T-helper 9 cell (primary cell): ENCODE measurements around the gene PPP1R7.

Experiments used
- DNase-seq: peaks from one replicate; pipeline ENCODE4 v3.0.0-alpha.2; 2020

Gene PPP1R7

GRCh38 chr2:241216211-241216761, 66.0 kb downstream of the PPP1R7 start:
- DNase-seq, result no peak

- peak; percentile 16 for DNase-seq
Observed at GRCh38 chr2:241217320-241218031, 67.2 kb downstream of the PPP1R7 start.

- peak; percentile 35 for DNase-seq
Observed at GRCh38 chr2:241218131-241219029, 68.1 kb downstream of the PPP1R7 start.

GRCh38 chr2:241219030-241219382, 68.7 kb downstream of the PPP1R7 start:
- DNase-seq, result no peak

GRCh38 chr2:241219856-241220356, 69.6 kb downstream of the PPP1R7 start:
- DNase-seq, result no peak

GRCh38 chr2:241223211-241224017, 73.1 kb downstream of the PPP1R7 start:
- DNase-seq, result no peak

GRCh38 chr2:241224018-241224850, 74.0 kb downstream of the PPP1R7 start:
- no peak for DNase-seq

- DNase-seq, result no peak
Observed at GRCh38 chr2:241224851-241225438, 74.7 kb downstream of the PPP1R7 start.

GRCh38 chr2:241225545-241225944, 75.3 kb downstream of the PPP1R7 start:
- DNase-seq, result no peak

GRCh38 chr2:241225983-241226382, 75.7 kb downstream of the PPP1R7 start:
- no peak for DNase-seq

- DNase-seq, result no peak
Observed at GRCh38 chr2:241226723-241227572, 76.7 kb downstream of the PPP1R7 start.

GRCh38 chr2:241227594-241227993, 77.3 kb downstream of the PPP1R7 start:
- DNase-seq, result no peak

- DNase-seq, result no peak
Observed at GRCh38 chr2:241228081-241228859, 78.0 kb downstream of the PPP1R7 start.

GRCh38 chr2:241228860-241229516, 78.7 kb downstream of the PPP1R7 start:
- DNase-seq, result no peak

- DNase-seq, result no peak
Observed at GRCh38 chr2:241229563-241230401, 79.5 kb downstream of the PPP1R7 start.

- no peak for DNase-seq
Observed at GRCh38 chr2:241230435-241230834, 80.2 kb downstream of the PPP1R7 start.

- no peak for DNase-seq
Observed at GRCh38 chr2:241232736-241233575, 82.7 kb downstream of the PPP1R7 start.
